Omental fat pad (tissue), 4 donors: ENCODE measurements around the gene POR. TPM values are rescaled to one million over a fixed set of nuclear protein-coding genes. Genes with fewer than 3 reads are reported as not detected.
"Not testable (repeated sequence)": the region's sequence is repeated elsewhere in the genome, so short reads cannot be mapped to it uniquely, and the experiment has no call there.

Experiments
- ATAC-seq: fragments of 150-250 bp; one replicate; pipeline ENCODE4 v1.9.1; 2016; ENCODE audit warnings: mild to moderate bottlenecking, moderate library complexity; ENCODE audit not compliant: low FRiP score
- DNase-seq: peaks from one replicate; pipeline ENCODE4 v3.0.0-alpha.2; 2019; ENCODE audit warnings: low spot score
- total RNA-seq, 4 donors: library from RNA; depleted of rRNA; stranded (reverse); fragments of >200 nt; gene quantifications; one replicate each; pipeline ENCODE4 v1.1.0, GENCODE V29; 2016
- TF ChIP-seq, protein P1 (sequence below), 3 donors: fragments of 450-650 bp; IDR thresholded peaks; one replicate each; pipeline ENCODE4 v1.5.1; 2016 to 2017; ENCODE audit warnings: antibody characterized with exemption in 3 of 3, mild to moderate bottlenecking in 3 of 3, moderate library complexity in 2 of 3

The POR gene
- total RNA-seq, 4 donors from 2014 or later = 105 to 243 (median 150) TPM

DNA sequence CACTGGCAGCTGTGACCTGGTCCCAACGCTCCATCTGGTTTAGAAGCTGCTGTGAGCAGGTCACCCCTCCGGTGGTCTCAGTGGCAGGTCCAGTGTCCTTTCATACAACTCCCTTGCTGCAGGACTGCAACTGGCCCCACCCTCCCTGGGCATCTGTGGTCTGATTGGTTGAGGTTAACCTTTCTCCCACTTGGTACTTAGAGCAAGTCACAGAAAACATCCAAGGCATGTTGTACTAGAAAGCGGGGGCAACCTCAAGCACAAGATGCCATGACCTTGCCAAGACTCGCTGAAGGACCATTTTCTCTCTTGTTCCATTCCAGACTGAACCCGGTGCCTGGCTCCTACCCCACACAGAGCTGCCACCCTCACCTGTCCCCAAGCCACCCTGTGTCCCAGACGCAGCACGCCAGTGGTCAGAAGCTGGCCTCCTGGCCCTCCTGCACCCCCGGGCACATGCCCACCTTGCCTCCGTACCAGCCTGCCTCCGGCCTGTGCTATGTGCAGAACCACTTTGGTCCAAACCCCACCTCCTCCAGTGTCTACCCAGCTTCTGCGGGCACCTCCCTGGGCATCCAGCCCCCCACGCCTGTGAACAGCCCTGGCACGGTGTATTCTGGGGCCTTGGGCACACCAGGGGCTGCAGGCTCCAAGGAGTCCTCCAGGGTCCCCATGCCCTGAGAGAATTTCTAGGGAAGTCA is 27.1 kb upstream of the POR start:
- TF ChIP-seq, protein P1, sequence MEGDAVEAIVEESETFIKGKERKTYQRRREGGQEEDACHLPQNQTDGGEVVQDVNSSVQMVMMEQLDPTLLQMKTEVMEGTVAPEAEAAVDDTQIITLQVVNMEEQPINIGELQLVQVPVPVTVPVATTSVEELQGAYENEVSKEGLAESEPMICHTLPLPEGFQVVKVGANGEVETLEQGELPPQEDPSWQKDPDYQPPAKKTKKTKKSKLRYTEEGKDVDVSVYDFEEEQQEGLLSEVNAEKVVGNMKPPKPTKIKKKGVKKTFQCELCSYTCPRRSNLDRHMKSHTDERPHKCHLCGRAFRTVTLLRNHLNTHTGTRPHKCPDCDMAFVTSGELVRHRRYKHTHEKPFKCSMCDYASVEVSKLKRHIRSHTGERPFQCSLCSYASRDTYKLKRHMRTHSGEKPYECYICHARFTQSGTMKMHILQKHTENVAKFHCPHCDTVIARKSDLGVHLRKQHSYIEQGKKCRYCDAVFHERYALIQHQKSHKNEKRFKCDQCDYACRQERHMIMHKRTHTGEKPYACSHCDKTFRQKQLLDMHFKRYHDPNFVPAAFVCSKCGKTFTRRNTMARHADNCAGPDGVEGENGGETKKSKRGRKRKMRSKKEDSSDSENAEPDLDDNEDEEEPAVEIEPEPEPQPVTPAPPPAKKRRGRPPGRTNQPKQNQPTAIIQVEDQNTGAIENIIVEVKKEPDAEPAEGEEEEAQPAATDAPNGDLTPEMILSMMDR (IDR thresholded peaks at IDR 0.05) = no peak
- DNase-seq = no peak
- no peak for ATAC-seq

DNA sequence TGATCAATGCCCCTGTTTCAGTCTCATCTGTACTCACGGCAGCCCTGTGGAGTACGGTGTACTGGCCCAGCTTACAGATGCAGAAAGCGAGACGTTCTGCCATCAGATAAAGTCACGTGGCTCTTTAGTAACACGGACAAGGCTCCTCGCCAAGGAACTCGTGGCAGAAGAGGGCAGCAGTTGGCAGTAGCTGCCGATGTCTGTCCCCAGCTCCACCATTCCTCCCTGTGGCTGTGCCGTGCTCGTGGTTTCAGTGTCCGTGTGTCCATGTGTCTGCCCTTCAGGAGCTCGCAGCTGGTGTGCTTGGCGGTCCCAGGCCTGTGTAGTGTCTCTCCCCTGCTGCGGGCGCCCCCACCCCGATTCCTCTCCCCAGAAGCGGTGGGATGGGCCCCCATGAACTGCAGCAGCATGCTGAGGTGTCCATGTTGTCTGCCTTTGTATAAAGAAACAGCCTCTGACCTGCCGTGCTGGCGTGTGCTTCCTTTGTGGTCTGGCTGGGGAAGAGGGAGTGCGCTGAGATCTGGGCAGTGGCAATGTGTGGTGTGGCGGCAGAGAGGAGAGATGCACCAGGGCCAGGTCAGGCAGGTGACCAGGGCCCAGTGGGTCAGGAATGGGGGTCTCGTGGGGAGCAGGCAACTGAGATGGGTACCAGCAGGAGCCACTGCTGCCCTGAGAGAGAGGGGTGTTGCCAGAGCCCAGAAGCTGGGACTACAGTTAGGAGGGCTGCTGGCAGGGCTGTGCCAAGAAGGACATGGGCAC is 26.3 kb upstream of the POR start:
- ATAC-seq = no peak

DNA sequence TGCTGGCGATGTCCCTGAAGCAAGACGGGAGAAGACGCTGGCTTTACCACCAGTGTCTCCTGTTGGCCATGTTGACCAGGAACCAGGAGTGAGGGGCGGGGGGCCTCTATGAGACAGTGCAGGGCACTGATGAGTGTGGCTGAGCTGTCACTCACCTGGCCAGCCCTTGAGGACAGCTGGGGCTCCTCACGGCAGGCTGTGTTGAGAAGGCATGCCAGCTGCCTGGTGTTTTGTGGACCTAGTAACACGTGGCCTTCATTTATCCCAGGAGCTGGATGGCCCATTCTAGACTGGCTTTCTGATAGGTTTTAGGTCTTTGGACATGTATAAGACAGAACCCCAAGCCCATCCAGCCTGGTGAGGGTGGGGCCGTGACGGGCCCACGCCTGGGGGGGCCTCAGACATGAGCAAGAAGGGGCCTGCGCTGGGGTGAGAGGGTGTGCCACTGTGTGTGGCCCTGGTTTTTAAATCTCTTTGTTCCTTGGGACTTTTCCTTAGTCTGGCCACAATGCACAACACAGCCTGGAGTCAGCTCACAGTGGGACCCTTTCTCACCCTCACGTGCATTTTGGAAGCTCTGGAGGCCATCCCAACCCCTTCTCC is 25.6 kb upstream of the POR start:
- no peak for ATAC-seq
- TF ChIP-seq, protein P1 (IDR thresholded peaks at IDR 0.05) = no peak
- DNase-seq = no peak

More for the DNA sequence above, 26.3 kb upstream of the POR start:
- DNase-seq = no peak
- TF ChIP-seq, protein P1 (IDR thresholded peaks at IDR 0.05) = no peak

DNA sequence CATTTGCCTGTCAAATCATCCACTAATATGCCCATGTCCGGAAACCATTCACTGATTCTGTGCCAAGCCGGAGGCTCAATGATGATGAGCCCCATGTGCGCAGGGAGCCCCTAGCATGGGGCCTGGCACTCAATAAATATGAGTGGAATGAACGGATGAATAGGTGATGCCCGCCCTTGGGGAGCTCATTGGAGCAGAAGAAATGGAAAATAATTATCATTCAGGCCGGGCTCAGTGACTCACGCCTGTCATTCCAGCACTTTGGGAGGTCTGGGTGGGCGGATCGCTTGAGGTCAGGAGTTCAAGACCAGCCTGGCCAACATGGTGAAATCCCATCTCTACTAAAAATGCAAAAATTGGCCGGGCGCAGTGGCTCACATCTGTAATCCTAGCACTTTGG is 25.1 kb upstream of the POR start:
- ATAC-seq (no peak), DNase-seq (no peak)
- TF ChIP-seq, protein P1 (IDR thresholded peaks at IDR 0.05) = no peak

DNA sequence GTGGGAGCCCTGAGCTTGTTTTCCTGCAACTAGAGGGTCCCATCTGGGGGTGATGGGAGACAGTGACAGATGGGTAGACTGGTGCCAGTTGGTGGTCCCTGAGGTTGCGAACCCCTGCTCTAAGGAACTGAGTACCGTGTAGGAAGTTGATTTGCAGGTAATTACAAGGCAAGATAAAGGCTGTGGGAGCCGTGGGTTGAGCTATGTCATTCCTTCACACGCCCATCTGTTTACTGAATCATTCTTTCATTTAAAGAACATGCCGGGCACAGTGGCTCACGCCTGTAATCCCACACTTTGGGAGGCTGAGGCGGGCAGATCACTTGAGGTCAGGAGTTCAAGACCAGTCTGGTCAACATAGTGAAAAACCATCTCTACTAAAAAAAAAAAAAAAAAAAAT is 23.7 kb upstream of the POR start:
- not testable (repeated sequence) for ATAC-seq, DNase-seq

DNA sequence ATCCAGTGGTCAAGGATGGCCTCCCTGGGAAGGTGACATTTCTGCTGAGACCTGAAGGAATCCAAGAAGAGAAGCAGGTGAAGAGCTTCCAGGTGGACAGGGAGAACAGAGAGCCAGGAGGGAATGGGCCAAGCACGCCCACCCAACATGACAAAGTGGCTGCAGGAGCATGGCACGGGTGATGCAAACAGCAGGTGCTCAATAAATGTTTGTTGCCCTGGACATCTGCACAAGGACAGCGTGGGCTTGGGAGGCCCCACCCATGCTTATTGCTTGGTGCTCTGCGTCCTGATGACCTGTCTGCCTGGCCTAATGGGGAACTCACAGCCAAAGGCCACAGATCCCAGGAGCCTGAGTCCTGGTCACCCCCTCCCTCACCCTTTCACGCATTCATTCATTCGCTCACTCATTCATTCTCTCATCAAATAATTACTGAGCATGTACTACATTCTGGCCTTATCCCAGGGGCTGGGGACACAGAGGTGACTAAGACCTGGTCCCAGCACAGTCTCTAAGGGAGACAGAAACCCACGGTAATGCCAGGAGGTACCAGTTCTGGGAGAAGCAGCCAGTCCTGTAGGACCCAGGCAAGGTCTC is 23.0 kb upstream of the POR start:
- TF ChIP-seq, protein P1 (IDR thresholded peaks at IDR 0.05) = no peak
- ATAC-seq = no peak

DNA sequence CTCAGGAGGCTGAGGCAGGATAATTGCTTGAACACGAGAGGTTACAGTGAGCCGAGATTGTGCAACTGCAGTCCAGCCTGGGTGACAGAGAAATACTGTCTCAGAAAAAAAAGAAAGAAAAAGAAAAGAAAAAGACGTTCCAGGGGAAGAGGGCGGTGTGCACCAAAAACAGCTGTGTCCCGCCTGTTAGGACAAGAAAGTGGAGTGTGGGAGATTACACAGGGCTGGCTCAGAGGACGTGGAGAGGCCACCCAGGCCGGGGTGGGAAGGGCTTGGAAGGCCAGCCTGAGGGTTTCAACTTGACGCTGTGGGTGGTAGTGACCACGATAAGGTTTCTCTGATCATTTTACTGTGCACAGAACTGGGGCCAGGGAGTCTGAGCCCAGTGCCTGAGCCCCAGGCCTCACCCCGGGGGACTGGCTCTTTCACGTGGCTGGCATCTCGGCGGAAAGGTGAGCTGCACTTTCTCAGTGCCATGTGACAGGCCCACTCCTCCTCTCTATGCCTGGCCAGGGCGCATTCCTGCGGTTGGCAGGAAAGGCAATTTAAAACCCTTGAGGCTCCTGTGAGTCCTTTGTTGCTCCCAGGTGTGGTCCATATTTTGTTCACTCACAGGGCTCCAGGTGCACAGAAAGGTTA is 22.2 kb upstream of the POR start:
- DNase-seq (no peak), ATAC-seq (no peak)
- TF ChIP-seq, protein P1 (IDR thresholded peaks at IDR 0.05) = no peak

More for the DNA sequence above, 23.0 kb upstream of the POR start:
- no peak for DNase-seq
